Astrocyte (in vitro differentiated cells and primary cell): ENCODE data around the gene LSMEM2. TPM values are rescaled to one million over a fixed set of nuclear protein-coding genes. Genes with fewer than 3 reads are reported as not detected.
"Not testable (repeated sequence)": the region's sequence is repeated elsewhere in the genome, so short reads cannot be mapped to it uniquely, and the experiment has no call there.

ENCODE experiments used
- DNase-seq: peaks from one replicate; pipeline ENCODE4 v3.0.0-alpha.2; 2010; ENCODE audit warnings: low read depth
- FAIRE-seq: peaks from 2 replicates; lab custom pipeline; 2011; peaks lifted over from hg19 to GRCh38; lab: Jason Lieb, UNC
- H2AFZ ChIP-seq: 2 replicates; pipeline ENCODE4 v1.6.0; 2012; ENCODE audit warnings: low read depth, low read length, inconsistent platforms
- H3K27ac ChIP-seq: 2 replicates; pipeline ENCODE4 v1.5.1; 2011; ENCODE audit warnings: low read depth, low read length, inconsistent platforms
- H3K27me3 ChIP-seq: 2 replicates; pipeline ENCODE4 v1.6.0; 2011; ENCODE audit warnings: low read length, inconsistent platforms; ENCODE audit not compliant: insufficient read depth
- H3K36me3 ChIP-seq: 2 replicates; pipeline ENCODE4 v1.5.1; 2011; ENCODE audit warnings: low read length, inconsistent platforms; ENCODE audit not compliant: insufficient read depth
- H3K4me1 ChIP-seq: 2 replicates; pipeline ENCODE4 v1.5.1; 2011; ENCODE audit warnings: low read length, inconsistent platforms; ENCODE audit not compliant: insufficient read depth
- H3K4me2 ChIP-seq: 2 replicates; pipeline ENCODE4 v1.6.0; 2012; ENCODE audit warnings: low read length, inconsistent platforms
- H3K4me3 ChIP-seq: 2 replicates; pipeline ENCODE4 v1.5.1; 2011; ENCODE audit warnings: low read depth, mild to moderate bottlenecking, low read length, inconsistent platforms; ENCODE audit not compliant: insufficient read depth
- H3K79me2 ChIP-seq: 2 replicates; pipeline ENCODE4 v1.6.0; 2012; ENCODE audit warnings: mild to moderate bottlenecking, low read length, inconsistent platforms; ENCODE audit not compliant: insufficient read depth
- H3K9ac ChIP-seq: 2 replicates; pipeline ENCODE4 v1.6.0; 2012; ENCODE audit warnings: mild to moderate bottlenecking, low read length, inconsistent platforms
- H3K9me3 ChIP-seq: 2 replicates; pipeline ENCODE4 v1.5.1; 2012; ENCODE audit warnings: low read depth, mild to moderate bottlenecking, low read length, inconsistent platforms; ENCODE audit not compliant: insufficient read depth
- H4K20me1 ChIP-seq: 2 replicates; pipeline ENCODE4 v1.6.0; 2012; ENCODE audit warnings: low read length, inconsistent platforms; ENCODE audit not compliant: insufficient read depth
- H3K27ac Mint-ChIP-seq: one replicate; pipeline ENCODE4 v1.8.0; 2021; ENCODE audit warnings: mild to moderate bottlenecking, mixed read lengths; ENCODE audit not compliant: unreplicated experiment
- H3K27me3 Mint-ChIP-seq: one replicate; pipeline ENCODE4 v1.8.0; 2021; ENCODE audit warnings: low read depth, mixed read lengths; ENCODE audit not compliant: unreplicated experiment
- H3K36me3 Mint-ChIP-seq: one replicate; pipeline ENCODE4 v1.8.0; 2021; ENCODE audit warnings: low read depth, mixed read lengths; ENCODE audit not compliant: unreplicated experiment
- H3K4me1 Mint-ChIP-seq: one replicate; pipeline ENCODE4 v1.8.0; 2021; ENCODE audit warnings: low read depth, mixed read lengths; ENCODE audit not compliant: unreplicated experiment
- H3K4me3 Mint-ChIP-seq: one replicate; pipeline ENCODE4 v1.8.0; 2021; ENCODE audit warnings: mild to moderate bottlenecking, moderate library complexity, mixed read lengths; ENCODE audit not compliant: unreplicated experiment
- H3K9me3 Mint-ChIP-seq: one replicate; pipeline ENCODE4 v1.8.0; 2021; ENCODE audit warnings: mild to moderate bottlenecking, mixed read lengths; ENCODE audit not compliant: unreplicated experiment
- CTCF ChIP-seq: IDR thresholded peaks from 2 replicates; pipeline ENCODE4 v1.5.1; 2011; ENCODE audit warnings: low read depth, mild to moderate bottlenecking, inconsistent platforms, low read length, moderate library complexity; ENCODE audit not compliant: insufficient read depth
- EZH2 ChIP-seq: IDR thresholded peaks from 2 replicates; pipeline ENCODE4 v1.6.1; 2012; ENCODE audit warnings: mild to moderate bottlenecking, low read length, inconsistent platforms; ENCODE audit not compliant: insufficient read depth
- total RNA-seq: library from RNA; stranded (reverse); gene quantifications from 2 replicates; pipeline ENCODE4 v1.2.1, GENCODE V29; 2021

LSMEM2 gene
- total RNA-seq, 1 donor from 2014 or later: 0.30 TPM

GRCh38 chr3:50242851-50243542, 35.9 kb upstream of the LSMEM2 start:
- H3K4me1 Mint-ChIP-seq: peaks cover 51% of the 10 kb centered on the region
- H3K4me3 Mint-ChIP-seq: peak overlapping the region; percentile 24
- Histone ChIP-seq H3K27me3 (no peaks in the 10 kb centered on the region), H3K4me1 (peaks cover 77% of the 10 kb centered on the region), H3K27ac (peak overlapping the region; percentile 79), H4K20me1 (peaks cover 74% of the 10 kb centered on the region), H3K36me3 (peaks cover 3% of the 10 kb centered on the region), H3K9me3 (no peaks in the 10 kb centered on the region), H3K79me2 (peaks cover 93% of the 10 kb centered on the region), H2AFZ (no peak overlapping the region), H3K4me3 (no peak overlapping the region), H3K4me2 (peak overlapping the region; percentile 68), H3K9ac (peak overlapping the region; percentile 64)
- H3K27ac Mint-ChIP-seq: peak overlapping the region; percentile 12
- FAIRE-seq (no peak), DNase-seq (peak; percentile 58)
- peaks cover 7% of the 10 kb centered on the region for H3K36me3 Mint-ChIP-seq
- TF ChIP-seq EZH2 (no peak), CTCF (no peak)
- H3K9me3 Mint-ChIP-seq: no peaks in the 10 kb centered on the region
- H3K27me3 Mint-ChIP-seq: no peaks in the 10 kb centered on the region

GRCh38 chr3:50243543-50243895, 35.4 kb upstream of the LSMEM2 start:
- Histone ChIP-seq H3K4me2 (peak overlapping the region; percentile 68), H4K20me1 (peaks cover 74% of the 10 kb centered on the region)
- peaks cover 56% of the 10 kb centered on the region for H3K4me1 Mint-ChIP-seq

GRCh38 chr3:50244813-50245212, 34.1 kb upstream of the LSMEM2 start:
- not testable (repeated sequence) for H3K9me3 Mint-ChIP-seq, FAIRE-seq, H2AFZ ChIP-seq, H3K9me3 ChIP-seq, H3K9ac ChIP-seq, H3K27me3 ChIP-seq, H3K4me3 ChIP-seq, H3K27ac ChIP-seq, H3K4me2 ChIP-seq, H3K36me3 Mint-ChIP-seq, H3K36me3 ChIP-seq, H3K27me3 Mint-ChIP-seq, DNase-seq
- Histone ChIP-seq H3K4me1 (peaks cover 77% of the 10 kb centered on the region), H4K20me1 (peaks cover 74% of the 10 kb centered on the region), H3K79me2 (peaks cover 93% of the 10 kb centered on the region)
- H3K4me3 Mint-ChIP-seq: peak overlapping the region; percentile 54
- H3K4me1 Mint-ChIP-seq: peaks cover 56% of the 10 kb centered on the region
- peak overlapping the region; percentile 99 for H3K27ac Mint-ChIP-seq

More at GRCh38 chr3:50243543-50243895, 35.4 kb upstream of the LSMEM2 start:
- H3K79me2 ChIP-seq: peaks cover 93% of the 10 kb centered on the region
- TF ChIP-seq EZH2: no peak
- no peak for TF ChIP-seq CTCF
- H3K27me3 ChIP-seq: no peaks in the 10 kb centered on the region
- peaks cover 7% of the 10 kb centered on the region for H3K36me3 Mint-ChIP-seq
- peak overlapping the region; percentile 79 for H3K27ac ChIP-seq
- H2AFZ ChIP-seq: no peak overlapping the region
- peaks cover 3% of the 10 kb centered on the region for H3K36me3 ChIP-seq
- H3K27ac Mint-ChIP-seq: peak overlapping the region; percentile 81
- DNase-seq: no peak
- H3K27me3 Mint-ChIP-seq: no peaks in the 10 kb centered on the region
- H3K9ac ChIP-seq: peak overlapping the region; percentile 64
- peaks cover 77% of the 10 kb centered on the region for H3K4me1 ChIP-seq
- no peak for FAIRE-seq
- peak overlapping the region; percentile 67 for H3K4me3 Mint-ChIP-seq
- no peak overlapping the region for H3K4me3 ChIP-seq
- H3K9me3 ChIP-seq: no peaks in the 10 kb centered on the region
- no peaks in the 10 kb centered on the region for H3K9me3 Mint-ChIP-seq
